GM19324 (cell line): ENCODE data around the gene TMEM19.

Experiments used
- ATAC-seq: cut with Tn5 transposase; IDR thresholded peaks from one replicate; pipeline ENCODE4 v1.9.1; 2021; ENCODE audit warnings: mild to moderate bottlenecking, moderate library complexity; ENCODE audit not compliant: unreplicated experiment, low FRiP score

The TMEM19 gene

GRCh38 chr12:71685914-71686657 lies at the start of gene TMEM19:
Gene TMEM19, plus strand, starts transcription at chr12:71686082. Its CDS starts 599 bp downstream, at chr12:71686681.
- peak; percentile 95 for ATAC-seq

DNA sequence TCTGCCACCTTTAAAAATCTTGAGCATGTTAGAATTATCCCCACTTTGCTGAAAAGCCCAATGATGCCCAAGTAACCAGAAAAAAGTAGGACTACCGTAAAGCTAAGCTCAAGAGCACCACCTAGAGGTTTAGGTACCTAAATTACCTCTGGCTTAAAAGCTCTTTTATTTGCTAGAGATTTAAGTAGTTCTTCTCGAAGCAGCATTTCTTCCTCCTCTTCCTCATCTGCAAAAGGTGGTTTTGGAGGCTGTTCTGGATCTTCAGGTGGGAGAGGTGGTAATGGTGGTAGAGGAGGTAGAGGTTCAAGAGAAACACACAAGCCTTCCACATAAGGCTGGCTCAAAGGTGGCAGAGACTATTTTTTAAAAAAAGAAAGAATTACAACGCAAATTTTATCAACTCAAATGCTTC lies 49.2 kb upstream of the TMEM19 start:
- ATAC-seq: no peak

DNA sequence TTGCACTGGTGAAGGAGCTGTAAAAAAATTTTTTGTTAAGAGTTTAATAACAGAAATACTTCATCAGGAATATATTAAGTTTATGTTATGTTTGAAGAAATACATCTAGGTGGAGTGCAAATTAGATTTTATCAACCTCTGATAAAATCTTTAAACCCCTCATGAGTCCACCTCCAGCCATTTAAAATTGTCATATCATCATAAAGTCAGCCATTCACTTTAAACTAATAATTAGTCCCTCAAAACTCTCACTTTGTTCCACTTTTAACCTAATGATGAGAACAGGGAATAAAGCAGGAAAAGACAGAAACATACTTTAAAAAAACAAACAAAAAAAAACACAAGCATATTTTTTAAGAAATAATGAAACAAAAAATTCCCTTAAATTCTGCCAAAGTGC lies 47.4 kb upstream of the TMEM19 start:
- ATAC-seq: no peak

GRCh38 chr12:71639341-71639760 lies 46.5 kb upstream of the TMEM19 start:
- ATAC-seq: peak; percentile 53

DNA sequence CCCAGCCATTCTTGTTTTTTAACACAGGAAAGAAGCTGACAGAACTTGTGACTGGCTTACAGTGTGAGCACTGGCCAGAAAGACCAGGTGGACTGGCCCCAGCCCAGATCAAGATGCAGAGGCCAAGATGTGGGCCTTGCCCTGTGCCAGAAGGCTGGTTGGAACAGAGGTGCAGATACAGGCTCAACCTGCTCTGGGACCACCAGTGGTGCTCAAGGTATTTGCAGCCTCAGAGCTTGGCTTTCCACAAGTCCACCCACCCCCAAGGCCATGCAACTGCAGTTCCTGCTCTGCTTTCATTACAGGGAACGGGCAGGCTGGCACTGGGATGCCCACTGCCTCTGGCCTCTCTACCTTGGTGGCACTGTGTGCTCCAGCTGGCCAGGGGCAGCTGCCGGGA lies 45.6 kb upstream of the TMEM19 start:
- ATAC-seq: no peak

DNA sequence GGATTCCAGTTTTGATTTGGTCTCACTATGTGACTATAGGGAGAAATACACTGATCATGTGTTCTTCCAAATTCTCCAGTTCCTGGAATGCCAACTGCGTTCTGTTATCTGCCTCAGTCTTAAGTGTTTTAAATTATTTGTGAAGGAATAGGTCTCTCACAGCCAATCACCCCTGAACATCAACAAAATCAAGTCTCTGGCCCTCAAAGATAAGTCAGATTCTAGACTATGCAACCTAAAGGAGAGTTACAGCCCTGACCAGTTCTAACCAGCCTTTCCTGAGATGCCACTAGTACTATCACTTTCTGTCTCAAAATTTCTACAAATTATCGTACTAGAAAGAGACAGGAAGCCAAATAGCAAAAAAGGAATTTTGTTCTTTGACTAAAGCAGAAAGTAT lies 44.5 kb upstream of the TMEM19 start:
- no peak for ATAC-seq

- no peak for ATAC-seq
These were observed 43.6 kb upstream of the TMEM19 start for GRCh38 chr12:71642264-71642663.

DNA sequence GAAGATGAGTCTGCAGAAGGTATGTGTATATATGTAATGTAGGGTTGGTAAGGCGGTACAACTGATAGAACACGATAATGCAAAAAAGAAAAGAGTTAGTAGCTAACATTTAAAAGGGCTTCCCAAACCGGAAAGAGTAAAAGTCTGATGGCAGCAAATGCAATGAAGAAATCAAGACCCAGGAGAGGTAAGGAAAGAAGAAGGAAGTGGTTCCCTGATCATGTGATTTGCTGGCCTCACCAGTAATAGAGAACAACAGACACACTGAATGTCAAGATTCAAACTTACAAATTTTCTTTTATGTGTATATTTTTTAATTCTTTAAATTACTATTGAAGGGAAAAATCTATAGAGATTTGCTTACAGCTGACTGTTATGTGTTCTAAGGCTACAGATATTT lies 40.6 kb upstream of the TMEM19 start:
- ATAC-seq: no peak

- no peak for ATAC-seq
These were observed 39.4 kb upstream of the TMEM19 start for GRCh38 chr12:71646512-71646911.

DNA sequence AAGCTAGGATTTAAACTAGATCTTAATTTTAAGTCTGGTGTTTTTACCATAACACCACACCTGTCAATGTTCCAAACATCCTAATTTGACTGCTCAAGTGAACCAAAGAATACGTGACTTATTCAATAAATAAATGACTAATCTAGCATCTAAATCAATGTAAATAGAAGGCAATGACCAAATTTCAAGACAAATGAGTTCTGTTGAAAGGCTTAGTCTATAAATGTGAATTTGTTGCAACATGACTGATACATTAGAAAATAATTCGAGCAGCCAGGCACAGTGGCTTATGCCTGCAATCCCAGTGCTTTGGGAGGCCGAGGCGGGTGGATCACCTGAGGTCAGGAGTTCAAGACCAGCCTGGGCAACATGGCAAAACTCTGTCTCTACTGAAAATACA lies 37.3 kb upstream of the TMEM19 start:
- ATAC-seq: no peak

GRCh38 chr12:71649401-71649800 lies 36.5 kb upstream of the TMEM19 start:
- ATAC-seq: no peak

- ATAC-seq: no peak
These were observed 33.2 kb upstream of the TMEM19 start for GRCh38 chr12:71652656-71653055.

DNA sequence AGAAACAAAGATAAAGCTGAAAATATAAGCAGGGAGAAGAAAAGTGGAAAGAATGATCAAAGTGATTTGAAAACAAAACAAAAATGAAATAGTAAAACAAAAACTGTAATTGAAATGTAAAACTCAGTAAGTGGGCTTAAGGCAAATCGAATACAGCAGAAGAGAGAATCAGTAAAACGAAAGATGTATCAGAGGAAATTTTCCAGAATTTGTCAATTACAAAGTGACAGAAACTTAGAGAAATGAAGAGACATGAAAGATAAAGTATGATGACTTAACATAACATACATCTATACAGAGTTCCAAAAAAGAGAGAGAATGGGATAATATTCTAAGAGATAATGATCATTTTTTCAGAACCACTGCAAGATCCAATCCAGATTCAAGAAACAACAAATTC lies 32.7 kb upstream of the TMEM19 start:
- no peak for ATAC-seq

GRCh38 chr12:71654200-71654599 lies 31.7 kb upstream of the TMEM19 start:
- no peak for ATAC-seq

DNA sequence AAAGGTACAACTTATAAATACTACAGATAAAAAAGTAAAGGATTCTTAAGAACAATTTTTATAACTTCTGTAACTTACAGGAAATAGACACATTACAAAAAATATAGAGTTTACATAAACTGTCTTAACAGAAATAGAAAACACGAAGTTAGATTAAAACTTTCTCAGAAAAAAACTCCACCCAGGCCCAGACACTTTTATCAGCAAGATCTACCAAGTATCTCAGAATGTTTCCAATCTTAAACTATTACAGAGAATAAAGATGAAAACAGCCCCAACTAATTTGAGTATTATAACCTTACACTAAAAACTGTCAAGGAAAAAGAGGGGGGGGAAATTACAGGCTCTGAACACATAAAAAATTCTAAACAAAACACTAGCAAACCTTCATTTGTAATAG lies 30.4 kb upstream of the TMEM19 start:
- no peak for ATAC-seq

GRCh38 chr12:71655907-71656306 lies 30.0 kb upstream of the TMEM19 start:
- no peak for ATAC-seq

GRCh38 chr12:71656740-71657139 lies 29.1 kb upstream of the TMEM19 start:
- no peak for ATAC-seq

DNA sequence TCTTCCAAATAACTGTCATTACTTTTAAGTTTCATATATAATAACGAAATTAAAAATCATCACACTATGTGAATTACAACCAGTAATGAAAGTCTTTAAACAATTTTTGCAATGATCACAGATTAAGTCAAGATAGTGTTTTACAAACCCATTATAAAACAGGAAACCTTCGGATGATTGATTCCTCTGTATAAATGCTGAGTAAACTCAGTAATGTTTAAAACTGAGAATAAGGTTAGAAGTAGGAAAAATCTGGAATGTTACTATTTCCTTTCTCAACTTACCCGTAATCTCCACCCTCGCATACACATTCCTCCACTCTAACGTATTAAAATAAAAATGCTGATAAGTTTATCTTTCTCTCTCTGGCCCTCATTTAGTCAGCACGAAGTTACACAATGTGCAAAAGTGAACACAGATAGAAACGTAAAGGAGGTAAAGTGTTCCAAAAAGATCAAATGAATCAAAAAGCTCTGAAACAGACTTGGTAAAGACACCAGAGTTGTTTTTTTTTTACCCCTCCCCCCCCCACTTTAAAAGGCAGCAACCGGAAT lies 23.8 kb upstream of the TMEM19 start:
- no peak for ATAC-seq

- peak; percentile 18 for ATAC-seq
These were observed 22.9 kb upstream of the TMEM19 start for GRCh38 chr12:71662849-71663560.

- ATAC-seq: peak; percentile 96
These were observed 22.1 kb upstream of the TMEM19 start, which contains the start of the genes THAP2 and ZFC3H1 for GRCh38 chr12:71663561-71664410. Gene THAP2, plus strand, starts transcription at chr12:71664301. Its CDS starts 209 bp downstream, at chr12:71664510. Gene ZFC3H1, minus strand, starts transcription at chr12:71663848. Its CDS starts 238 bp downstream, at chr12:71663610.
